Adrenal gland (tissue), 5 donors: Measurements from ENCODE around the gene FILIP1.

Experiments used
- POLR2A ChIP-seq, 2 donors: fragments of 450-650 bp; IDR thresholded peaks; one replicate each; pipeline ENCODE4 v1.6.1; 2017; ENCODE audit warnings: antibody characterized with exemption in 2 of 2, mild to moderate bottlenecking in 2 of 2, moderate library complexity in 1 of 2
- TF ChIP-seq, protein P1 (sequence below), 6 experiments: fragments of 450-650 bp in 4 of 6; fragments of 200-600 bp in 2 of 6; sonication (generic) in 1 of 6; IDR thresholded peaks; 1 replicate in 5 of 6; 2 replicates in 1 of 6; pipeline versions ENCODE4 v1.5.1 to v1.8.0; 2016 to 2021; ENCODE audit warnings: antibody characterized with exemption in 6 of 6, mild to moderate bottlenecking in 2 of 6, moderate library complexity in 1 of 6
- donor health status: DM: no; HTN: no; CAD: no.

DNA sequence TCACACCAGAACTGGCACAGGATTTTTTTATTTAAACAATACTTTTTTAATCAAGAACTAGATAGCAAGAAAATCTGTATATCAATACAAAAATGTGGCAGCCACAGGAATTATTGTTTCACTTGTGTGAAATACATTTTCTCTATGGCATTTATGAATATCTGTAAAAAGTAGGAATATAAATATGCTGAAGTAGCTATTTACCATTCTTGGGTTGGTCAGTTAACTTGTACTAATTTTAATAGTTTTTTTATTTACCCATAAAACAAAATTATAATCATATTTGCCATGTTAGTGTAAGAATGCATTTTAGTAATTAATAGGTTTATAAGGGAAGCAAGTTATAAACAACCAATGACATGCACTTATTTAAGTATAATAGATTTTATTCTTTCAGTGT, 177.6 kb downstream of the FILIP1 start:
- TF ChIP-seq, protein P1, sequence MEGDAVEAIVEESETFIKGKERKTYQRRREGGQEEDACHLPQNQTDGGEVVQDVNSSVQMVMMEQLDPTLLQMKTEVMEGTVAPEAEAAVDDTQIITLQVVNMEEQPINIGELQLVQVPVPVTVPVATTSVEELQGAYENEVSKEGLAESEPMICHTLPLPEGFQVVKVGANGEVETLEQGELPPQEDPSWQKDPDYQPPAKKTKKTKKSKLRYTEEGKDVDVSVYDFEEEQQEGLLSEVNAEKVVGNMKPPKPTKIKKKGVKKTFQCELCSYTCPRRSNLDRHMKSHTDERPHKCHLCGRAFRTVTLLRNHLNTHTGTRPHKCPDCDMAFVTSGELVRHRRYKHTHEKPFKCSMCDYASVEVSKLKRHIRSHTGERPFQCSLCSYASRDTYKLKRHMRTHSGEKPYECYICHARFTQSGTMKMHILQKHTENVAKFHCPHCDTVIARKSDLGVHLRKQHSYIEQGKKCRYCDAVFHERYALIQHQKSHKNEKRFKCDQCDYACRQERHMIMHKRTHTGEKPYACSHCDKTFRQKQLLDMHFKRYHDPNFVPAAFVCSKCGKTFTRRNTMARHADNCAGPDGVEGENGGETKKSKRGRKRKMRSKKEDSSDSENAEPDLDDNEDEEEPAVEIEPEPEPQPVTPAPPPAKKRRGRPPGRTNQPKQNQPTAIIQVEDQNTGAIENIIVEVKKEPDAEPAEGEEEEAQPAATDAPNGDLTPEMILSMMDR (IDR thresholded peaks at IDR 0.05) = no peak
- no peak for TF ChIP-seq POLR2A (IDR thresholded peaks at IDR 0.05)
